T-helper 9 cell (primary cell): ENCODE results near the gene PRR4.

ENCODE experiments used
- DNase-seq: peaks from one replicate; pipeline ENCODE4 v3.0.0-alpha.2; 2020
- total RNA-seq, 2 donors: gene quantifications; one replicate each; lab custom pipeline; 2026; lab: John Stamatoyannopoulos, UW

The PRR4 gene, protein sequence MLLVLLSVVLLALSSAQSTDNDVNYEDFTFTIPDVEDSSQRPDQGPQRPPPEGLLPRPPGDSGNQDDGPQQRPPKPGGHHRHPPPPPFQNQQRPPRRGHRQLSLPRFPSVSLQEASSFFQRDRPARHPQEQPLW
- total RNA-seq: 0 to 0.42 reads per million in 2 donors

GRCh38 chr12:10849425-10849878 is at the start of gene PRR4:
Gene PRR4 (minus strand): TSS chr12:10849475. CDS start chr12:10849437, 38 bp downstream.
- no peak for DNase-seq

DNA sequence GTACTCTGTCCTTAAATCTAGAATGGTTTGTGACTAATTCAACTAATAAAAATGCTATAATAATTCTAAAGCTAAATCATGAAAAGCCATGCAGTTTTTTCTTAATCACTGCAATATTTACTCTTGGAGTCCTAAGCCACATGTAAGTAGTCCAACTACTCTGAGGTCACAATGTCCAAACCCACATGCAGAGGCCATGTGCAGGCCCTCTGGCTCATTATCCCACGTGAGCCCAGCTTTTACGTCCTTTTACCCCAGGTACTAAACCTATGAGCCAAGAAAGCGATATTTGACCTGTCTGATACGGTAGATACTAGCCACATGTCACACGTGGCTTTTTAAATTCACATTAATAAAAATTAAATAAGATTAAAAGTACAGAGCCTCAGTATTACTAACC is 47.6 kb upstream of the PRR4 start:
- no peak for DNase-seq

DNA sequence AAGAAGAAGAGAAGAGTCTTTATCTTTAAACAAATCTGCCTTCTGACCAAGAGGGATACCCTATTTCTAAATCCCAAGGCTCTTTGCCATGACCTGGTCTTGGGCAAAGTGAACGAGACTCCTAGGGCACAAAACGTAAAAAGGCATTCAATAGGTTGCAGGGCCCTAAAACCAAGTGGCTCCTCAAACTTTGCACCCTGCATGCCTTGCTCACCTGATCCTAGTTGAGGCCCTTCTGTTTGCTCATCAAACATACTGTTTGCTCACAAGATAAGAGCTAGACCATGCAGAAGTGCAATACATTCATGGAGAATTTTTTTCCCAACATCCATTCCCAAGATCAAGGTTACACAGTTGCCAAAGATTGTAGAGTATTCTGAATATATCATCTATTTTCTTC is 42.7 kb upstream of the PRR4 start:
- DNase-seq: no peak

GRCh38 chr12:10889226-10889625 is 40.0 kb upstream of the PRR4 start:
- DNase-seq: no peak

DNA sequence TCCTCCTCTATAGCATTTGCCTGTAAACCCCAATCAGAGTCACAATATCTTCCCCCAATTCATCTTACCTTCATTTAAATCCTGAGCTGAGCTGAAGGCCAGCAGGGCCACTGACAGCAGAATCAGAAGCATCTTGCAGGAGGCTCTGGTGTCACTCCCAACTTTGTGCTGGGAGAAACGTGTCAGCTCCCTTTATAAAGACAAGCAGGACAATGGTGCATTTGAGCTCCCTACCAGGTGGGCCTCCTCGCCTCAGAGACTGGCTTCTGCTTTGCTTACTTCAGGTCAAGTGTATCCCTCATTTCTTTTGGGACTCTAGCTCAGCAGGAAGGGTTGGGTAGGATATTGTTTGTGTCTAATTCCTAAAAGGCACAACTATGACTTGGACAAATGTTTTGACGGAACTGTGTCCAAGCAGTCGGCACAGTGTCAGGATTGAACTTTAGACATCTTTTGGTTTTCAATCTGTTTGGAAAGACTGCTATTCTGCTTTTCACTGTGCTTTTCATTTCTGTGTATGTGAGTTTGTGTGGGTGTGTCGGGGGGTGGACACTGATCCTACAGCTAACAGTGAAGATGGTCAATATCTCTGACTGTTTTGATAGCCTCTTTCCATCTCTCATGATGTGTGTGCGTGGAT is 34.9 kb upstream of the PRR4 start, which contains the start of gene PRH1:
TSS of gene PRH1 (minus strand) at position 170 of the 640 bp plus-strand sequence. CDS start at position 132, 38 bp downstream.
- no peak for DNase-seq

GRCh38 chr12:10873378-10873777 is 24.1 kb upstream of the PRR4 start:
- DNase-seq: no peak

GRCh38 chr12:10867381-10867780 is 18.1 kb upstream of the PRR4 start:
- no peak for DNase-seq

DNA sequence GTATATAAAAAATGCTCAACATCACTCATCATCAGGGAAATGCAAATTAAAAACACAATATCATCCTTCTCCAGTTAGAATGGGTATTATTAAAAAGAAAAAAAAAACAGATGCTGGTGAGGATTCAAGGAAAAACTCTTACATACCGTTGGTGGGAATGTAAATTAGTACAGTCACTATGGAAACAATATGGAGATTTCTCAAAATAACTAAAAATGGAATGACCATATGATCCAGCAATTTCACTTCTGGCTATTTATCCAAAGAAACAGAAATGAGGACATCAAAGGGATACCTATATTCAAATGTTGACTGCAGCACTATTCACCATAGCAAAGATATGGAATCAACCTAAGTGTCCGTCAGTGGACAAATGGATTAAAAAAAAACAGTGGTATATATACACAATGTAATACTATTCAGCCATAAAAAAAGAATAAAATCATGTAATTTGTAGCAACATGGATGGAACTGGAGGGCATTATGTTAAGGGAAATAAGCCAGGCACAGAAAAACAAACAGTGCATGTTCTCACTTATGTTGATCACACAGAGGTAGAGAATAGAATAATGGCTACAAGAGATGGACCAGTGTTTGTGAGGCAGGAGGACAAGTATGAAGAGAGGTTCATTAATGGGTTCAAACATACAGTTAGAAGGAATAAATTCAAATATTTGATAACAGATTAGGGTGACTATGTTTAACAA is 14.4 kb upstream of the PRR4 start:
- DNase-seq: no peak

GRCh38 chr12:10861366-10861765 is 12.1 kb upstream of the PRR4 start:
- no peak for DNase-seq

GRCh38 chr12:10855807-10856206 is 6.5 kb upstream of the PRR4 start:
- no peak for DNase-seq

DNA sequence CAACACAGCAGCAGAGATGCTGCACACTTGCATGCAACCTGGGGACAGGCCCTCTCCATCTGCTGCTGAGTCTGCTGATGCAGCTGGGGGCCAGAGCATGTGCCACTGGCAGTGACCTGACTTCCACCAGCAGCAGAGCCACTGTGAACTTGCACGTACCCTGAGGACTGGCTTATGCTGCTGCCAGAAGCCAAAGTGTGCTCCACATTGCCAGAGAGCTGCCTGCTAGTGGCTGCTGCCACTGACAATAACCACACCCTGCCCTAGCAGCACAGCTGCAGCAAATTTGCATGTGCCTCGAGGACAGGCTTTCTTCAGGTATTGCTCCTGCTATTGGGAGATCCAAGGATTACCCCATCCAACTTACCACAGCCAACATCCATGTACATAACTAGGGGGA is 4.5 kb upstream of the PRR4 start:
- DNase-seq: no peak

GRCh38 chr12:10851243-10851858 is 2.1 kb upstream of the PRR4 start:
- no peak for DNase-seq

- no peak for DNase-seq
Observed at GRCh38 chr12:10847744-10848143, 1.5 kb downstream of the PRR4 start.

DNA sequence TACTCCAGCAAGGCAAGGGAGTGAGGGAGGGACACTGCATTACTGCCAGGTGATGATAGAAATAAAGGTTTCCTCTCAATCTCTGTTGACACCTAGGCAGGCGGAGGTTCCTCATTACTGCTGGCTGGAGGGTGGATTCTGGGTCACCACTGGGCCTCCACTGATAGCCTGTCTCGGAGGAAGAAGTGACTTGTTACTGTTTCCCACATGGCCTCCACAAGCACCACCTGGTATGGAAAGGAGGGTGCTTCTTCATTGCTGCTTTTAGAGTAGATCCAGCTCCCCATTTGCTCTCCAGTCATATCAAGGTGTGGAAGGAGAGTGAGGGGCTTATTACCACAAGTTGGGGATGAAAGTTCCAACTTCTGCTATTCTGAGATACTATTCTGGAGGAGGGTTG is 6.4 kb downstream of the PRR4 start:
- DNase-seq: no peak

DNA sequence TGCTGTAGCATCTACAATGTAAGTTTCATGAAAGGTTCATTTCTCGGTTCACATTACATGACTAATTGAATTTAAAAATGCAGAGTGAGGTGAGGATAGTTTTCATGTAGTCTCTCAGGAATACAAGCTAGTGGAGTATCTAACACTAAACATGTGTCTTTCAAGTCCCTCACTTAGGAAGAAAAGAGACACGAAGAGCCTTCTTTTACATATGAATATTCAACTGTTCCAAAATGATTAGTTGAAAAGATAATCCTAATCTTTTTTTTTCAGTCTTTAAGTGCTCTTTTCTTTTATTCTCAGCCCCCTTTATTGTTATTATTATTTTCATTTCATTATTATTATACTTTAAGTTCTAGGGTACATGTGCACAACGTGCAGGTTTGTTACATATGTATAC is 10.8 kb downstream of the PRR4 start:
- no peak for DNase-seq

GRCh38 chr12:10829994-10830393 is 19.3 kb downstream of the PRR4 start:
- DNase-seq: no peak

DNA sequence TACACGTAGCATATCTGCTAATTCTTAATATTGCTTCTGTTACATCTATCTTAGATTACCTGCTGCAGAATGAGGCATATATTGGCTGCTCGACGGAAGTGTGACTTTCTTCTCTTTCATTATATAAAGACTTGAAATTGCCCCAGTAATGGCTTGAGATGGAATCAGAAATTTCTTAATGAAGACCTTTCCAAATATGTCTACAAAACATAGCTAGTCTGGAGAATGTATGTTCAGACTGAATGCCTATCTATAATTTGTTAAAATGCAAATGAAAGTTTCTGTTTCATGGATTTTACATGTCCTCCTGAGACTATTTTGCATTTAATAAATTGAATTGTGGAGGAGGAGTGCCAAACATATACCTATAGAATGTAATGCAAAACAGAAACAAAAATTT is 23.0 kb downstream of the PRR4 start, which contains the start of gene TAS2R10:
TSS of gene TAS2R10 (minus strand) at position 101 of the 400 bp plus-strand sequence. CDS start at position 12, 89 bp downstream.
- DNase-seq: no peak

DNA sequence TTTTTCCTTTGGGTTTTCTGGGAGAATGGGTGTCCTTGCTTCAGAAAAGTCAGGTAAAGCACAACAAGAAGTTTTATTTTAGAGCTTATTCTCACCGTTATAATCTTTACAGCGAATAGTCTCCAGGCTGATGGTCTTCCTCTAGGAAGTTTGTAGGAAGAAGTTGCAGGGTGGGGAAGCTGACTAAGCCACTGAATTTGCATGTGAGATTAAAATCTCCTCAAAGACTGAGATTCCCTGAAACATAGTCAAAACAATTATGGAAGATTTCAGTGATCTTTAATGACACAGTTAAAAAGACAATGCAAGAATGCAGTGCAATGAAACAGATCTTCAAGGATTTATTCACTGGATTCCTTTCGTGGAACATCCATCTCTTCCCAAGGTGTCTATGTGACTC is 24.3 kb downstream of the PRR4 start:
- DNase-seq: no peak

GRCh38 chr12:10811883-10812536 is 37.3 kb downstream of the PRR4 start:
- DNase-seq: no peak

DNA sequence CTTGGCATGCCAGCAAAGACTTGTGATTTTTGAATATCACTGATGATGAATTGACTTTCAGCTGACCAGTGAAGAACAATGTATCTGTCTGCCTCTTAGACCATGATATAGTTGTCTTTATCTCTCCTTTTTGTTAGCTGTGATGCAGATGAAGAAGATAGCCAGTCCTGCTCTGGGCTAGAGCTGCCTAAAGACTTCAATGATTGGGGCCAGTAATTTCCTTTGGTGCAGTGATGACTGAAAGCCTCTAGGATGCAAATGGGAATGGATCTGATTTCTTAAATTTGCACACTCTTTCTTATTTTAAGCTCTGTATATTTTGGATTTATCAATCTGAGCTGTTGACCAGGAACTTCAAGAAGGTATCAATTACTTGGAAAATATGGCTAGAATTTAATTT is 39.2 kb downstream of the PRR4 start, which contains the start of gene TAS2R9:
TSS of gene TAS2R9 (minus strand) at position 101 of the 400 bp plus-strand sequence. CDS start at position 8, 93 bp downstream.
- DNase-seq: no peak

DNA sequence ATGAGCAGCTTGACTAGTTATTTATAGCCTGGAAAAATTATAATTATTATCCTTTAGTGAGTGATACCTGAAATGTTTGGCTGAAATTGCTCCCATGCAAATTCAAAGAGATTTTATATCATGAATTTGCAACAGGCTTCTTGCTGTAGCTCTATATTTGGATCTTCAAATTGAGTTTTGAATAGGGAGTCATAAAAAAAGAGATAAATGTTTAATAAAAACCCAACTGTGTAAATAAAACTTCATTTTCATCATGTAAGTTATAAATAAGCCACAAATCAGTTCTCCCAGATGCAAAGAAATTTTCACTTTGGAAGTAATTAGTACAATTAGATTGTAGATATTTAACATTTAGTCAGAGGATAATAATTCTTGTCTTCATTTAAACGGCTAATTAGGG is 42.1 kb downstream of the PRR4 start, which contains the start of gene TAS2R8:
TSS of gene TAS2R8 (minus strand) at position 101 of the 400 bp plus-strand sequence. CDS start 306 bp downstream, outside the sequence.
- no peak for DNase-seq

GRCh38 chr12:10802587-10802986 is 46.7 kb downstream of the PRR4 start, which contains the start of gene TAS2R7:
Gene TAS2R7 (minus strand): TSS chr12:10802627. CDS start chr12:10802570, 57 bp downstream.
- no peak for DNase-seq
